Small intestine (tissue), 7 donors: ENCODE data around the gene EXPH5. TPM values are rescaled to one million over a fixed set of nuclear protein-coding genes. Genes with fewer than 3 reads are reported as not detected.

Source experiments
- DNase-seq, 2 donors: peaks; one replicate each; pipeline versions ENCODE4 v3.0.0 to v3.0.0-alpha.2; 2013
- FAIRE-seq: peaks from 2 replicates; lab custom pipeline; 2012; peaks lifted over from hg19 to GRCh38; lab: Jason Lieb, UNC
- H3K27ac ChIP-seq, 3 donors: one replicate each; pipeline ENCODE4 v1.5.1; 2013; ENCODE audit warnings: low read length in 2 of 3, mild to moderate bottlenecking in 2 of 3, control low read depth in 1 of 3, inconsistent platforms in 1 of 3, low read depth in 1 of 3, moderate library complexity in 1 of 3
- H3K27me3 ChIP-seq, 3 donors: one replicate each; pipeline ENCODE4 v1.6.1; 2013; ENCODE audit warnings: low read length in 3 of 3, inconsistent platforms in 1 of 3; ENCODE audit not compliant: control insufficient read depth in 3 of 3, insufficient read depth in 3 of 3
- H3K36me3 ChIP-seq, 3 donors: one replicate each; pipeline ENCODE4 v1.6.1; 2013; ENCODE audit warnings: low read length in 3 of 3, inconsistent platforms in 1 of 3, low read depth in 1 of 3, mild to moderate bottlenecking in 1 of 3, moderate library complexity in 1 of 3; ENCODE audit not compliant: control insufficient read depth in 3 of 3, insufficient read depth in 2 of 3
- H3K4me1 ChIP-seq, 3 donors: one replicate each; pipeline ENCODE4 v1.6.1; 2013; ENCODE audit warnings: low read length in 2 of 3, inconsistent platforms in 1 of 3, low read depth in 1 of 3, mild to moderate bottlenecking in 1 of 3, moderate library complexity in 1 of 3; ENCODE audit not compliant: control insufficient read depth in 3 of 3, insufficient read depth in 2 of 3
- H3K4me3 ChIP-seq, 3 donors: one replicate each; pipeline ENCODE4 v1.5.1; 2013; ENCODE audit warnings: low read length in 3 of 3, control low read depth in 1 of 3, inconsistent platforms in 1 of 3, low read depth in 1 of 3, mild to moderate bottlenecking in 1 of 3, moderate library complexity in 1 of 3
- H3K9me3 ChIP-seq, 2 donors: one replicate each; pipeline ENCODE4 v1.6.1; 2013; ENCODE audit warnings: low read depth in 1 of 2, low read length in 1 of 2; ENCODE audit not compliant: control insufficient read depth in 2 of 2, insufficient read depth in 1 of 2
- WGBS, 3 donors: extraction: QIAGEN DNeasy Blood & Tissue Kit; methylation state at CpG; one replicate each; pipeline ENCODE4 v1.1.7; 2013; 5-methylcytosine and 5-hydroxymethylcytosine counted together
- polyA plus RNA-seq, 4 donors: library from polyadenylated mRNA; stranded (reverse) in 3 of 4; unstranded in 1 of 4; fragments of 200-250 nt in 3 of 4; fragments of 120-200 nt in 1 of 4; gene quantifications; one replicate each; pipeline versions ENCODE4 v1.2.1 to v1.2.3, GENCODE V29; 2013
- donor health status: healthy with polysubstance abuse.
- donor health status: control.
- donor health status: control.
- donor health status: Bipolar disorder and iron deficiency.
- donor health status: healthy.

EXPH5 gene
- polyA plus RNA-seq, 4 donors, result 0.22 to 1.8 (median 0.60) TPM

- WGBS, 3 donors, result 94 to 98% (median 98%) methylated on average over 4 of the region's 4 CpGs
- H3K4me3 ChIP-seq, result no peak overlapping the region
- H3K4me1 ChIP-seq, result no peaks in the 10 kb centered on the region
- H3K27me3 ChIP-seq, result no peaks in the 10 kb centered on the region
- H3K27ac ChIP-seq, result no peak overlapping the region
- H3K9me3 ChIP-seq, result no peaks in the 10 kb centered on the region
- H3K36me3 ChIP-seq, result peaks cover 0 to 5% (median 2%) of the 10 kb centered on the region in 3 donors
- DNase-seq (no peak), FAIRE-seq (no peak)
These were observed 77.4 kb downstream of the EXPH5 start for GRCh38 chr11:108516125-108516524.

DNA sequence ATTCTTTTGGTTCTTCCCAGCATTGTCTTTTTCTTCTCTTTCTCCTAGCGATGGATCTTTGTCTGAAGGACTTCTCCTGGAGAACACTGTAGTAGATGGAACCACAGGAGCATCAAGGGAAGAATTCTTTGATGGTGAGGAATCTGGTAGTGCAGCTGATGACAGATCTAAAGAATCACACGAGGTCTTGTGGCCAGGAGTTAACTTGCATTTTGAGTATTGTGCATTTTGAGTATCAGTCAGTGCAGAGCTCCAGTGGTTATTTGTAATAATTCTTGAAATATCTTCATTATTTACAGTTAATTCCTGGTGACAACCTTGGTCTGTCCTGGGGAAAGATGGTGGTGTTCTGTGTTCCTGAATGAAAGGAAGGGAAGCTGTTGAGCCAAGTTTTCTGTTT lies 80.9 kb downstream of the EXPH5 start:
- FAIRE-seq (no peak), DNase-seq (no peak)
- peaks cover 0 to 7% (median 2%) of the 10 kb centered on the region in 3 donors for H3K36me3 ChIP-seq
- no peaks in the 10 kb centered on the region for H3K9me3 ChIP-seq
- no peak overlapping the region for H3K27ac ChIP-seq
- WGBS, 3 donors, result 85 to 93% (median 85%) methylated on average over 2 of the region's 2 CpGs
- no peak overlapping the region for H3K4me3 ChIP-seq
- H3K4me1 ChIP-seq, result no peaks in the 10 kb centered on the region
- no peaks in the 10 kb centered on the region for H3K27me3 ChIP-seq

GRCh38 chr11:108511851-108512474 lies 81.6 kb downstream of the EXPH5 start:
- Histone ChIP-seq H3K4me3 (no peak overlapping the region), H3K9me3 (no peaks in the 10 kb centered on the region), H3K36me3 (peaks cover 0 to 7% (median 0%) of the 10 kb centered on the region in 3 donors), H3K27ac (no peak overlapping the region), H3K27me3 (no peaks in the 10 kb centered on the region), H3K4me1 (no peaks in the 10 kb centered on the region)
- FAIRE-seq (no peak), DNase-seq (no peak)
- WGBS, 3 donors, result 85 to 97% (median 93%) methylated on average over 2 of the region's 2 CpGs

DNA sequence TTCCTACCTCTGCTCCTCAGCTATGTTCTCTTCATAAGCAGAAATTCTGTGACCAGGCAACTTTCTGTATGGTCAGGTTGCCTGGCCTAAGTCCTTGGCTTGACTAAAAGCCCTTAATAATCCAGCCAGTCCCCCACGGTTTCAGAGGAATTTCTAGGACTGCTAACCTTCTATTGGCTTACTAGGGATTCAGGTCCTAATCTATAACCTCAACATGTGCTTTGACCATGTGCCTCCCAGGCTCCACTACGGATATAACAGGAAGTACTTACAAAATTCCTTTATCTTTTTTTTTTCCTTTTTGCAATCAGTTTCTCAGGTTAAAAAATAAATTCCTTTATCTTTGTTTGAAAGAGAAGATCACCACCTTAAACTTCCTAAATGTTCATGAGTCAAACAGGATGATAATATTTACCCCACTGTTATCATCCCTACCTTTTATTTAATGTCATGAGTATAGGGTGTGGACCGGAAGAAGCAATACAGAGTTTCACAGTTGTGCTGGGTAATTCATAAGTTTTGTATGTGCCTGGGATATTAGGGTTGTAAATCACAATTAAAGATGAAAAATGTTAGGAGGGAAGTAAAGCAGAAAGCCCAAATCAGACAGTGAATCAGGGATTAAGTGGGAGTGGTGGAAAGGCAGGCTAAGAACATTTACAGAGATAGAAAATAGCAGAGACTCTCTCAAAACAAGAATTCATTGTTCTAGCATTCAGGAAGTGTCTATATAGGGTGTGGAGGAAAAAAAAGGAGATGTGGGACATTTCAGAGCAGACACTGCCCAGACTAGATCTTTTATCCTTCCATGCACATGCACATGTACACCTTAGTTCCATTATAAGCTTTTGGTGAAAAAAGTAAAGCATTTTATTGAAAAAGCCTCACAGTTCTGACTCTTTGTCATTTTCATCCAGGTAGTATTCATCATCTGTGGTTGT lies 84.6 kb downstream of the EXPH5 start:
- FAIRE-seq, result no peak
- Histone ChIP-seq H3K4me1 (no peaks in the 10 kb centered on the region), H3K4me3 (no peak overlapping the region), H3K36me3 (peaks cover 0 to 3% (median 0%) of the 10 kb centered on the region in 3 donors), H3K27me3 (no peaks in the 10 kb centered on the region), H3K9me3 (no peaks in the 10 kb centered on the region), H3K27ac (no peak overlapping the region)
- 55 to 60% (median 57%) methylated on average over 3 of the region's 3 CpGs for WGBS, 3 donors
- peak; percentile 9 to 38 for DNase-seq

GRCh38 chr11:108501396-108501795 lies 92.2 kb downstream of the EXPH5 start:
- WGBS, 3 donors, result 88 to 95% (median 95%) methylated on average over 5 of the region's 5 CpGs
- FAIRE-seq, result no peak
- no peaks in the 10 kb centered on the region for H3K27me3 ChIP-seq
- no peak for DNase-seq
- peaks cover 3 to 8% (median 5%) of the 10 kb centered on the region in 3 donors for H3K4me1 ChIP-seq
- H3K4me3 ChIP-seq, result no peak overlapping the region
- H3K36me3 ChIP-seq, result no peaks in the 10 kb centered on the region
- no peak overlapping the region for H3K27ac ChIP-seq
- no peaks in the 10 kb centered on the region for H3K9me3 ChIP-seq

DNA sequence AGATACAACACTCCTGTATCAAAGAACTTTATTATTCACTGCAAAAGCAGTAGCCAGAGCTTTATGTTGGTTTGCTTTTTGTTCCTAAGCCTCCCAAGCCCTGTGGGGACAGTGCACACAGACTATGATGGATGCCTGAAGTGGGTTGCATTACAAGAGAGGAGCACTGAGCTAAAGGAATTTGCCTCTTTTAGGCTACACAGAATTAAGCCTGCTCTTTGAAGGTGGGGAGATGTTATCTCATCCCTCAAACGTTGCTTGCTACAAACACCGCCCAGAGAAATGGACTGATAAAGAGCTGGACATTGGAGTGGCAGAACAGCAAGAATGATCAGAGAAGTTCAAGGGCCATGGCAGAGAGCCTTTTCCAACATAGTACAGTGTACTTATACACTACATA lies 92.8 kb downstream of the EXPH5 start:
- no peaks in the 10 kb centered on the region for H3K9me3 ChIP-seq
- DNase-seq (peak in 1 of 2 donors; percentile 23), FAIRE-seq (no peak)
- no peak overlapping the region for H3K4me3 ChIP-seq
- no peak overlapping the region for H3K27ac ChIP-seq
- H3K36me3 ChIP-seq, result no peaks in the 10 kb centered on the region
- H3K27me3 ChIP-seq, result no peaks in the 10 kb centered on the region
- 26 to 56% (median 45%) methylated on average over 2 of the region's 2 CpGs for WGBS, 3 donors
- peaks cover 3 to 8% (median 5%) of the 10 kb centered on the region in 3 donors for H3K4me1 ChIP-seq

DNA sequence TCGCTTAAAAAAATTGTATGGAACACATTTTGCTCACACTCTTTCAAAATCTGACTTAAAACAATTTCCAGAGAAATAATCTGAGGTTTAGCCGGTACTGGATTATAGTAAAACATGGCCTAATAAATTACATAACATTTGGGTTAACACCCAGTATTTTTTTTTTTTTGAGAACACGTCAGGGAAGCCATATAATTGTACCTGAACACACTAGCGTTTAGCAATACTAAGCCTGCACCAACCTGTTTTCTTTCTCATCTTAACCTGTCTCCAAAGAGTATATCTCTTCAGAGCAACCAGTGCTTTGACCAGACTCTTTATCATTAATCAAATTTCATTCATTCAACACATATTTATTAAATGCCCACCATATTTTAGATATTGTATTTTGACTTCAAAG lies 93.4 kb downstream of the EXPH5 start:
- Histone ChIP-seq H3K4me3 (no peak overlapping the region), H3K36me3 (no peaks in the 10 kb centered on the region), H3K4me1 (peaks cover 3 to 8% (median 5%) of the 10 kb centered on the region in 3 donors), H3K9me3 (no peaks in the 10 kb centered on the region), H3K27me3 (no peaks in the 10 kb centered on the region), H3K27ac (no peak overlapping the region)
- 85 to 91% (median 90%) methylated on average over 4 of the region's 4 CpGs for whole genome bisulfite sequencing, 3 donors
- DNase-seq, result no peak
- FAIRE-seq, result no peak

DNA sequence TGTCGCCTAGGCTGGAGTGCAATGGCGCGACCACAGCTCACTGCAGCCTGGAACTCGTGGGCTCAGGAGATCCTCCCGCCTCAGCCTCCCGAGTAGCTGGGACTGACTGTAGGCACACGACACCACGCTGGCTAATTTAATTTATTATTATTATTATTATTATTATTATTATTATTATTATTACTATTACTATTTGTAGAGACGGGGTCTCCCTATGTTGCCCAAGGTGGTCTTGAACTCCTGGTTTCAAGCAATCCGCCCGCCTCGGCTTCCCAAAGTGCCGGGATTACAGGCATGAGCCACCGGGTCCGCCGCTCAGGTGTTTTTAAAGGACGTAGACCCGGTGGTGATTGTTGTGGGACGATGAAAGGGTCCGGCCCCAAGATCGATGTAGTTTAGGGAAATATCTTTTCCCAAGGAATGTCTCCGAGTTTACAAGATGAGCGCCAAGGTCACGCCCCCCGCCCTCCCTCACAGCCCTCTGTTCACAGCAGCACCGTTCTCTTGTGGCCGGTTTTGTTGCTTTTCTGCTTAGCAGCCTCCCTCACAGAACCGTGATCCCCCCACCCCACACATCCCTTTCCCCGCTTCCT lies 94.7 kb downstream of the EXPH5 start:
- H3K36me3 ChIP-seq, result no peaks in the 10 kb centered on the region
- H3K9me3 ChIP-seq, result no peaks in the 10 kb centered on the region
- DNase-seq (no peak), FAIRE-seq (no peak)
- H3K27ac ChIP-seq, result peak overlapping the region in 2 of 3 donors; percentile 84 to 97
- 64 to 83% (median 82%) methylated on average over 29 of the region's 29 CpGs for WGBS, 3 donors
- H3K4me1 ChIP-seq, result peaks cover 3 to 8% (median 8%) of the 10 kb centered on the region in 3 donors
- no peaks in the 10 kb centered on the region for H3K27me3 ChIP-seq
- peak overlapping the region; percentile 65 to 71 (median 68) for H3K4me3 ChIP-seq
